HG03460 (cell line): ENCODE measurements around the gene D2HGDH.
"Not testable (repeated sequence)": the region's sequence is repeated elsewhere in the genome, so short reads cannot be mapped to it uniquely, and the experiment has no call there.

Experiments
- ATAC-seq: cut with Tn5 transposase; IDR thresholded peaks from one replicate; pipeline ENCODE4 v1.9.1; 2021; ENCODE audit not compliant: unreplicated experiment

D2HGDH gene

DNA sequence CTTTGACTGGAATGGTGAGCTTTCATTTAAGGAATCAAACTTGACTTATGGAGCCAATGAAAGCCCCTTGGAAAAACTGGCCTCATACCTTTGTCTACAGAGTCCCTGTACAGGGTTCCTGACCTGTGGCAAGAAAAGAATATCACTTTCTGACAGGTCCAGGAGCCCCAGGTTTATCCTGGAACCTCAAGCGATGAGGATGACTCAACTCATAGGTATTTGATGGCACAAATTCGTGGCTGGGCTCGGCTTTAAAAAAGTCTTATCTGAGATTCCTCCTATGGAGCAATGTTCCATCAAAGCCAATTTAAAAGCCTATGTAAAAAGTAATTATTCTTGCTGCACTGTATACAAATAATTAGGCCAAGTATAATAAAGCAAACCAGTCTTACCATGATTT, 57.0 kb downstream of the D2HGDH start:
- ATAC-seq: not testable (repeated sequence)

DNA sequence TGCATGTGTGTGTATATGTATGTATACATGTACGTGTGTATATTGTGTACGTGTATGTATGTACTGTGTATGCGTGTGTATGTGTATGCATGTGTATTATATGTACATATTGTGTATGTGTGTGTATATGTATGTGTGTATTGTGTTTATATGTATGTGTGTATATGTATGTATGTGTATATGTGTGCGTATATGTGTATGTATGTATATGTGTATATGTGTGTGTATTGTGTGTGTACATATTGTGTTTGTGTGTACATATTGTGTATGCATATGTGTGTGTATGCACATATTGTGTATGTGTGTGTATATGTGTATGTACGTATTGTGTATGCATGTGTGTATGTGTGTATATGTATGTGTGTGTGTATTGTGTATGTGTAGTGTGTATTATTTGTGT, 59.0 kb downstream of the D2HGDH start:
- ATAC-seq: no peak

DNA sequence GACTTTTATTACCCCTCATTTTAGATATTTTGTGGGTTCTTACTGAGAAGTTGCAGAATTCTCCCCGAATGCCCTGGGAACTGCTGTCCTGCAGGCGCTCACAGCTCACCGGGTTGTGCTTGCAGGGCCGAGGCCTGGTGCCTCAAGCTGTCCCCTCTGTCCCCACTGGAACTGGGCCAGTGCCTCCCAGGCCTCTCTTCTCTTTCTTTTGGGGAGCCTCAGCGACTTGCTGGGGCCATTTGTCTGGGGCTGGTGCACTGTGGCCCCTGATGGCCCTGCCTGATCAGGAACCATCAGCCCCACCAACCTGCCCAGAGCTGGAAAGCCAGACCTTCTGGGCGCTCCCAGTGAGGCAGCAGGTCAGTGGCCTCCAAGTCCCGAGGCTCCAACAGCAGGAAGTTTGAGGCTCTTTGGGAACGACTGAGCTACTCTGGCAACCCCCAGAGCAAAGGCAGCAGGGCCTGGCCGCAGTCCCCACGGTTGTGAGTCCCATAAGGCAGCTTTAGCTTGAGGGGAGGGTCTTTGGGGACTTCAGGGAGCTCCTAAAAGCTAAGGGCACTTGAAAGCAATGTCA, 59.9 kb downstream of the D2HGDH start:
- no peak for ATAC-seq

DNA sequence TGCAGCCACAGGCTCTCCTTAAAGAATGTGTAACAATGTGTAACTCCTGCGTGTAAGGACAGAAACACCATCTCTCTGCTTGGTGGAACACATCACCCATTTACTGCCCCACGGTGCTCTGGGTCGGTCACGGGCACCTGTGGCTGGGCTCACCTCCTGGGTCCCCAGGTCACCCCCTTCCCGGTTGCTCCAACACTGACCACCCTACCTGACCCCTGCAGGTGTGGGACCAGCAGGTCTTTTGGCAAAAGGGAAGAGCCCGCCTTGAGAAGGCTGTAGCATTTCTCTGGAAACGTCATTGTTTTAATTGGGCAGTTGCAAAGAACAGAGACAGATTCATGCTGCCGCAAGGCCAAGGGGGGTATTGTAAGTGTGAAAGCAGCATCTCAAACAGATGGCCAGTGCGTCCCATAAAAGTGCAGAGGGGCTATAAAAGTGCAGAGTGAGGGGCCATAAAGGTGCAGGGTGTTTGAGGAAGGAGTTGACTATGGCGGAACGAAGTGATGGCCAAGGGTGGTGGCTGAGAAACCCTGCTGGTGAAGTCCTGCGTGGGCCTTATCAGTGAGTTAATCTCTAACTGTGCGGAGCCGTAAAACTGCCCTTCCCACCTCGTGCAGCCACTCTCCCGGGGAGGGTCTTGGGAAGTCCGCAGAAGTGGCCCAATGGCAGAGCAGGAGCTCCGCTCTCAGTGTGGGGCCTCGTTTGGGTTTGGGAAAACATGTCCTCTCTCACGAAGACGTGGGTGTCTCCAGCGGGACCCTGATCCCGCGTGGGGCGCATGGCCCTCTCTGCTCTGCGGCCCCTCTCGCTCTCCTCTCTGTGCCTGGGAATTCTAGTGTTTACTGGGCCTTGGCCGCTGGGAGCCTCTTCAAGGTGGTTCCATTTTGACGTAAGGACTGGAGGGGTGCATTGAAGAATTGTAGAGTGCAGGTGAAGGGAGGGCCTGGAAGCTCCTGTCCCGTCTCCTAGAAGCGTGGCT, 60.9 kb downstream of the D2HGDH start:
- ATAC-seq: no peak

DNA sequence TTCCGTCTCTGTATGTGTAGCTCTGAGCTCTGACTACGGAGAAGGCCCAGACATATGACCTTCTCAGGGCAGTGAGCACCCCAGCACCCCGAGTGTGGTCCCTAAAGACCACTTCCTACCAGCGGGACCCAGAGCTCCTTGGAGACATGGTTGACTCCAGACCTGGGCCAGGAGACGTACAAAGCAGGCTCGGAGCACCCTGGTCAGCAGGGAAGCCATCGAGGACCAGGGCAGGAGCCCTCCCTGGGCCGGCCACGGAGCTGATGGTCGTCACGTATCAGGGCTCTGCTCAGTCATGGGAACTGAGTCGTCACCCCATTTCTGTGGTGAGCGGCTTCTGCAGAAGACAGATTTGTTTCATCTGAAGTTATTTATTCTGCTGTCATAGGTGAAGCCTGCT, 61.8 kb downstream of the D2HGDH start:
- no peak for ATAC-seq

DNA sequence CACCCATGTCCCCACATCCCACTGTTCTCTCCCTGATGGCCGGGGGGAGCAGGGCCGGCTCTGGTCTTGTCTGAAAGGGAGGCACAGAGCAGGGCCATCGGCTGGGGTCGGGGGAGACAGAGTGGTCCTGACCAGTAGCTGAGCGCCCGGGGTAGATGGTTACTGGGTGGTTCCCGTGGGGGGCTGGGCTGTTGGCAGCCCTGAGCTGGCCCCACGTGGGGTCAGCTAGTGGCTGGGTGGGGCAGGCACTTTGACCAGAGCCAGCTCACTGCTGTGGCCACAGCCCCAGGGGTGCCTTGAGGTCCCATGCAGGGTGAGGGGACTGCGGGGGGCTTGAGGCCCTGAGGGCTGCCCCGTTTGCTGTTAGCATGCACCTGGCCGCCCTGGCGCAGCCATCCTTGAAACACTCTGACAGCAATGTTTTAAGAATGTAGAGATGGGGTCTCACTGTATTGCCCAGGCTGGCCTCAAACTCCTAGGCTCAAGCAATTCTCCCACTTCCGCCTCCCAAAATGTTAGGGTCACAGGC, 62.2 kb downstream of the D2HGDH start:
- ATAC-seq: no peak

DNA sequence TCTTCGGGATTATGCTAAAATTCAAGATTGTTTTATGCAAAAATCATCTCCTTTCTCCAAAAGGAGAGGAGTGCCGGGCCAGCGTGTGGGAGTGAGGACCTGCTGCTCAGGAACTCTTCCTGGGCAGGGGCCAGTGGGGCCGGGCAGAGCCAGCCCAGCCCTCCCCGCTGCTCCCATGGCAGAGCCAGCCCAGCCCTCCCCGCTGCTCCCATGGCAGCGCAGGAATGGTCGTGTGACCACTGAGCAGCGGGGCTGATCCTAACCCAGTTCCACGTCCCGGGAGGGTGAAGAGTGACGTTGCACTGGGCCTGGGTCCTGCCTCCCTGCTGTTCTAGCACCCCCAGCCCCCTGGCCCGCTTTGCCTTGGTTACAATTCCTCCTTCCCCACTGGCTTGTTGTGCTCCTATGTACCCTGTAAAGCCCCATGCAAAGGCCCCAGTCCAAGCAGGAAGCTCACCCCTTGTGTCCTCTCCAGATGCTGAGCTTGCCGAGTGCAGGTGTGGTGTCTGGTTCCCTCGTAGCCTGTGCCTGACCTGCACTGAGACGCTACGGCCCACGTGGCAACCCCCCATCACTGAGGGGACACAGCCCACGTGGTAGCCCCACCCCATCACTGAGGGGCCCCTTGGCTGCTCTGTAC, 63.1 kb downstream of the D2HGDH start:
- no peak for ATAC-seq

DNA sequence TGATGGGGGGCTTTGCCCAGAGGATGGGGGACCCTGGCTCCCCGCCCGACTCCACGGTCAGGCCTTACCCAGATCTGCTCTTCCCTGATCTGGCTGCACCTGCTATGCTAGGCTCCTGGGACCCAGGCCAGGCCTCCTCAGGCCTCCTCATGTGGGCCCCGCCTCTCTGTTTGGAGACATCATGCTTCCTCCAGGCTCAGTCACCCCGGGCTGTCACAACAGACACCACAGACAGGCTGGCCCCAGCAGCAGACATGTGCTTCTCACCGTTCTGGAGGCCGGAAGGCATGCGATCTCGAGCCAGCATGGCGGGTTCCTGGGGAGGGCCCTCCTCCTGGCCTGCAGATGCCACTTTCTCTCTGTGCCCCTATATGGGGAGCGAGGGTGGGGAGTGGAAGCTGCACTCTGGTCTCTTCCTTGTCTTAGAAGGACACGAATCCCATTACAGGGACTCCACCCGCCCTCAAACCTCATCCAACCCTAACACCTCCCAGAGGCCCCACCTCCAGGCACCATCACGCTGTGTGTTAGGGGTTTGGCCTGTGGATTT, 63.7 kb downstream of the D2HGDH start:
- ATAC-seq: no peak

DNA sequence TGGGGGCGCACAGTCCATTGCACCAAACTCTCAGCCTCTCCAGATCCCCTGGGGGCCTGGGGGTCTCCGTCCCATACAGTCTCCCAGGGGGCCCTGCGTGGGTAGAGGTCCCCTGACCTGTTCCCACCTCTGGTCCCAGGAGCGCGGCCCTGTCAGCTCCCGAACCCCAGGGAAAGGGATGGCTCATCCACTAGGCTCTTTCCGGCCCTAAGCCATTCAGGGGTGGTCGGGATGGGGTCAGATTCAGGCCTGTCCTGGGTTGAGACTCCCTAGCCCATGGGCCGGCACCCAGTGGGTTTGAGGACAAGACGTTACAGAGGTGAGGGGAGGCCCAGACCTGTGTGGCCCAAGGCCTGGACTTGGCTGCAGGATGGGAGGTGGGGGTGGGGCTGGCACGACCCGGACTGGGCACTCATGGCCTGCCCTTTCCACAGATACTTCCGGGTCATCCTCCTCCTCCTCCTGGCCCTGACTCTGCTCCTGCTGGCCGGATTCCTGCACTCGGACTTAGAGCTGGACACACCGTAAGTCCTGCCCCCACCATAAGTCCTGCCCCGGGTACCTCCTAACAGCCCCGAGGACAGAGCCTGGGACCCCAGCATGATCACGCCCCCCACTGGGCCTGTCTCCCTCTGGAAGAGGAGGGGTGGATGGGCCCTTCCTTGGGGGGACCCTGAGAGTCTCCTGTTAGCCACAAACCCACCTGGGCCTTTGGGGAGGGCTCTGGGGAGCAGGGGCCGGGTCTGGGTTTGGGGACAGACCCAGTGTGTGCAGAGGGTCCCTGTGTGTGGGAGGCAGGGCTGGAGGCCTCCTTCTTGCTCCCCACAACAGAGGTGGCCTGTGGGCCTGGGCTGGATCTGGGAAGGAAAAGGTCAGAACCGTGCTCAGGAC, 64.4 kb downstream of the D2HGDH start:
- ATAC-seq: no peak

DNA sequence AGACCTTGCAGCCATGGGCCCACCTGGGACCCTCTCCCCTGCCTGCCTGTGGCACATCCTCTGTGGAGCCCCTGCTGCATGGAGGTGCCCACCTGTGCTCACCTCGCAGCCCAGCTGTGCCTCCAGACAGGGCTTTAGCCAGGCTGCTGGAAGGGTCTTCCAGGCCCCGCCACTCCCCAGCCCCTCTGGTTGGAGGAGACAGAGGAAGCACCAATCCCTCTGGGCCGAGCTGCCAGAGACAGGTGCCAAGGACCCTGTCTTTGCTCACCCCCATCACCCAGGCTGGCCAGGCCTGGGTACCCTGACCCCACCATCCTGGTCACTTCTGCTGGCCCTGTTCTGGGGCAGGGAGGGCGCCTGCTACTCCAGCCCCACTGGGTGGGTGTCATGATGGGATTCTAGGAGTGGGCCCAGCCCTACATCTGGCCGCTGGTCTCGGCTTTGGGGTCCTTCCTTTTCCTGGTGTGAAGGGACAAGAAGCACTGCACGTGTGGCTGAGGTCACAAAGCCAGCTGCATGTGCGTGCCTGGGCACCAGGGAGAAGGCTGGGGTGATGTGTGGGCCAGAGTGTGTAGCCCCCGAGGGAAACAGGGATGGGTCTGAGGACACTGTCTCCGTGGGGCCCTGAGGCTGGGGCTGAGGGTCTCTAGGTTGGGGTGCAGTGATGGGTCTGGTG, 65.2 kb downstream of the D2HGDH start:
- no peak for ATAC-seq

DNA sequence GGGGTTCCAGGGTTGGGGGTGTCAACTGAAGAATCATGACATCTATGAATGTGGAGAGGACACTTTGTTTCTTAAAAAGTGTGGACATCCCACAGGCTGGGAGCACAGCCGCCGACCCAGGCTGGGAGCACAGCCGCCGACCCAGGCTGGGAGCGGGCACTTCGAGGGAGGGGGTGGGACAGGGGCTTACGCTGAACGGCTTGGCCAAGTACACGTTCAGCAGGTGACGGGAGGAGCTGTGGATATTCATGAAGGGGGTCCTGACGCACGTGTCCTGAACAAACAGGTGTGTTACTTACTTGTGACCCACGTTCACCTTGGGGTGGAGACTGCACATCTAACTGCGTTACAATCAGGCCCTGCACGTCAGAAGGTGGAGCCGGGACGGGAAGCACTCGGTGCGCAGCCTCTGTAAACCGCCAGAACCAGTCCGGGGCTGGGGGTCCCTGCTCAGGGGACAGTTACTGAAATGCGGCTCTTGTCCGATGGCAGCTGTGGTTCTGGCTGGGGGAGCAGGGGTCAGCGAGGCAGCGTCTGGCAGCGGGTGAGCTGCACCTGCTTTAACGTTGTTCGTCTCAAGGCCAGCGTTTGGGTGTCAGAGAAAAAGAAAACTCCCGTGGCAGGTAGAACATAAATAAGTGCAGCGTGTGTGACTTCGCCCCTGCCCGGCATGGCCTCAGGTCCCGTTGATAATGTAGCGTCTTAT, 65.9 kb downstream of the D2HGDH start:
- ATAC-seq: not testable (repeated sequence)

DNA sequence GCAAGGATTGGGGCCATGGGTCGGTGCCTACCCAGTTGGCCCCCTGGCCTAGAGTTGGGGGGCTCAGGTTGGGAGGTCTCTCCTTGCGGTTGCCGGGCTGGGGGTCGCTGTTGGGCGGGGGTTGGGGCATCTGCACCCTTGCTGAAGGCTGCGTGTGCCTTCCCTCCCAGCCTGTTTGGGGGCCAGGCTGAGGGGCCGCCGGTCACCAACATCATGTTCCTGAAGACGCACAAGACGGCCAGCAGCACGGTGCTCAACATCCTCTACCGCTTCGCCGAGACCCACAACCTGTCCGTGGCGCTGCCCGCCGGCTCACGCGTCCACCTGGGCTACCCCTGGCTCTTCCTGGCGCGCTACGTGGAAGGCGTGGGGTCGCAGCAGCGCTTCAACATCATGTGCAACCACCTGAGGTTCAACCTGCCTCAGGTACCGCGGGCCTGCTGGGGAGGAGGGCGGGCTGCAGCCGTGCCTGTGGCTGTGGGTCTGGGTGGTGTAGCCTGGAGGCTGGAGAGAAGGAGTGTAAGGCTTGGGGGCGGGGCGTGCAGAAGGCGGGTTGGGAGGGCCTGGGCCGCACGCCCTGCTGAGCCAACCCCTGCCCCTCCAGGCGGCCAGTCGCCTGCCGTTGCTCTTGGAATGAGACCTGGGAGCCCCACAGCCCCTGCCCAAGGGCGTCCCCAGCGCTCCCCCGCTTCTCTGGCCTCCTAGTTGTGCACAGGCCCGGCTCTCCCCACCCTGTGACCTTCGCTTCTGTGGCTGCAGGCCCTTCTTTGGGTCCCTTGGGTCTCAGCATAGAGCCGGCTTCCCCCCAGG, 67.4 kb downstream of the D2HGDH start:
- ATAC-seq: no peak

DNA sequence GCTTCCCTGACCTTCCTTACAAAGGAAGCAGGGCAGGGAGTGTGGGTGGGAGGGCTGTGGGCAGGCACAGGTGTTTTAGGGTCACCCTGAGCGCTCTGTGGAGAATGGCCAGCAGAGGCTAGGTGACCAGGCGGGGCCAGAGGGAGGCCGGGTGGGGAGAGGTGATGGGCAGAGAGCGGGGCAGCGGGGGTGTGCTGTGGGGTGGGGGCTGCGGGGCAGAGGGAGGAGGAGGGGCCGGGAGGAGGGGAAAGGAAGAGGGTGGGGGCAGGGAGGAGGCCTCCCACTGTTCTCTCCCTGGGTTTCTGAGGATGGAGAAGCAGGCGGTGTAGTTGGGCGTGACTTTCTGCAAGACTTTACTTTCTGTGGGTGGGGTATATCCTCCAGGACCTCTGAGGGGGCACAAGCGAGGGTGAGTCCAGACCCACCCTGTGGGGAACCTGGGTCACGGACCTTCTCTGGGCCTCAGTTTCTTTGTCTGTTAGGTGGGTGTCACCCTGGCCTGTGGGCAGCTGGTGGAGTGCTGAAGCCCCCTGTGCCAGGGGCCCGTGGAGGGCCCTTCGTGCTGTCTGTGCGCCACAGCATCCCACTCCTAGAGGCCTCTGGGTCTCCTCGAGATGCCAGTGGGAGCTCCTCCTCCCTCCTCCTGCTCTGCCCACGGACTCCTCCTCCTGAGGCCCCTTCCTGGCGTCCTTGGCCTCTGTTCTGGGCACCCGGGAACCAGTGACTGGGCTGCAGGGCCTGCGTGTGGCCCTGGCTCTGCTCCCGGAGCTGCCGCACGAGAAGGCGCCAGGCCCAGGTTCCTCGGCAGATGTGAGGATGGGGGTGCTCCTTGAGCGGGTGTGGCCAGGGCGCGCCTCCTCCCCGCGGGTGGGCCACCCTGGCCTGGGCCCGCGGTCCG, 68.2 kb downstream of the D2HGDH start:
- no peak for ATAC-seq

DNA sequence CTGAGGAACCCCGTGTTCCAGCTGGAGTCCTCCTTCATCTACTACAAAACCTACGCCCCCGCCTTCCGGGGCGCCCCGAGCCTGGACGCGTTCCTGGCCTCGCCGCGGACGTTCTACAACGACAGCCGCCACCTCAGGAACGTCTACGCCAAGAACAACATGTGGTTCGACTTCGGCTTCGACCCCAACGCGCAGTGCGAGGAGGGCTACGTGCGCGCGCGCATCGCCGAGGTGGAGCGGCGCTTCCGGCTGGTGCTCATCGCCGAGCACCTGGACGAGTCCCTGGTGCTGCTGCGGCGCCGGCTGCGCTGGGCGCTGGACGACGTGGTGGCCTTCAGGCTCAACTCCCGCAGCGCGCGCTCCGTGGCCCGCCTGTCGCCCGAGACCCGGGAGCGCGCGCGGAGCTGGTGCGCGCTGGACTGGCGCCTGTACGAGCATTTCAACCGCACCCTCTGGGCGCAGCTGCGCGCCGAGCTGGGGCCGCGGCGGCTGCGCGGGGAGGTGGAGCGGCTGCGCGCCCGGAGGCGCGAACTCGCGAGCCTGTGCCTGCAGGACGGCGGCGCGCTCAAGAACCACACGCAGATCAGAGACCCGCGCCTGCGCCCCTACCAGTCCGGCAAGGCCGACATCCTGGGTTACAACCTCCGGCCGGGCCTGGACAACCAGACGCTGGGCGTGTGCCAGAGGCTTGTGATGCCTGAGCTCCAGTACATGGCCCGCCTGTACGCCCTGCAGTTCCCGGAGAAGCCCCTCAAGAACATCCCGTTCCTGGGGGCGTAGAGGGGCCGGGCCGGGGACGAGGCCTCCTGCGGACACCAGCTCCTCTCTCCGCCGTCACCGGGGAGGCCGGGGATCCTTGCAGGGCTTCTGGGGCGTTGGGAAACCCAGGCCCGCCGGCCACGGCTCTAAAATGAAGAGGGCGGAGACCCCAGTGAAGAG, 69.2 kb downstream of the D2HGDH start:
- ATAC-seq: peak; percentile 64

DNA sequence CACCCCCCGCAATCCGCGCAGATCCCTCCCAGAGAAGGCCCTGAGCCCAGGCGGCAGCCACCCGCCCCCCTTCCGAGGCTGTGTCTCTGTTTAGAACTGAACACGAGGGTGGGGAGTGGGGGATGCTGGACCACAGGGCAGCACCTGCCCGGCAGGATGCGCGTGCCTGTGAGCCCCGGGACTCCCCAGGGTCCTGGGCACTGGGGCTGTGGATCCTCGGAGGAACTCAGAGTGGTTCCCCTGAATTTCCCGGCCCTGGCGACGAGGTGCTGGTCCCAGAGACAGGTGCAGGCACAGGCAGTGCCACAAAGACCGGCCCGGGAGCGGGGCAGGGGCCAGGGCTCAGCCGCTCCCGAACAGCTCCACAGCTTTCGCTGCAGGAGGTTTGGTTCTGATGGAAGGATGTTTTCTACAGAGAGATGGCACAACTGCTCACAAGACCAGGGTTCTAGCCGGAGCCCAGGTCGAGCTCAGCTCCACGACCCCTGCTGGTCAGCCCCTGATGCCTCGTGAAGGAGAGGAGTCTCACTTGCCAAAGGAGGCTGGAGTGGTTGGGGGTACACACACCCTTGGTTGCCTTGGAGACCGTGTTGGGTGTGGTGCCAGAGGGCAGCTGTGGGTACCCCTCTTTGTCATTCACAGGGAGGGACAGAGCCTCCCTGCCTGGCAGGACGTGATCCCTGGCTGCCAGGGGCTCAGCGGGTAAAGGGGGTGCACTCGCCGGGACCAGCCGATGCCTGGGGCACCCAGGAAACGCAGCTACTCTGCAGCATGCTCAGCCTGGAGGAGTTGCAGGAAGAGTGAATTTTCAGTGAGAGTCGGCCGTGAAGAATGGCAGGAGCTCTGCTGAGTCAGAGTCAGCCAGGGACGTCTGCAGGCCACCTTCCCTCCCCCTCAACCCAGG, 70.1 kb downstream of the D2HGDH start:
- no peak for ATAC-seq
